Mammary epithelial cell (primary cell): ENCODE measurements around the gene NEGR1.

Experiments
- CTCF ChIP-seq, 2 donors: IDR thresholded peaks in 1 of 2; conservative IDR thresholded peaks in 1 of 2; 2 replicates each; pipeline ENCODE4 v1.5.1; 2011 to 2012; ENCODE audit warnings: inconsistent platforms in 2 of 2, low read length in 2 of 2, mild to moderate bottlenecking in 2 of 2, control low read depth in 1 of 2, low read depth in 1 of 2; ENCODE audit not compliant: insufficient read depth in 1 of 2; ENCODE audit errors: extremely low read depth in 1 of 2
- EZH2 ChIP-seq: IDR thresholded peaks from 2 replicates; pipeline ENCODE4 v1.6.1; 2012; ENCODE audit warnings: low read length, inconsistent platforms, borderline replicate concordance

GRCh38 chr1:71438626-71439025, 843.7 kb downstream of the NEGR1 start:
- no peak for TF ChIP-seq CTCF (conservative IDR thresholded peaks at IDR 0.05 in 1 of 2, IDR thresholded peaks at IDR 0.05 in 1 of 2; ENCODE audit: extremely low read depth in 1 of 2, insufficient read depth in 1 of 2, low read depth in 1 of 2, low read length in 2 of 2)
- TF ChIP-seq EZH2 = no peak
